HL-60 (cell line): Measurements from ENCODE around the gene MAP4K4.

Experiments used
- DNase-seq, 2 experiments: peaks; one replicate each; pipeline ENCODE4 v3.0.0-alpha.2; 2010 to 2020; ENCODE audit warnings: low read depth in 1 of 2, low spot score in 1 of 2
- H3K27ac ChIP-seq: fragments of 250-450 bp; sonication (Bioruptor Pico); replicated peaks from 2 replicates; pipeline ENCODE4 v1.5.1; 2020; ENCODE audit warnings: mild to moderate bottlenecking, moderate library complexity
- H3K27me3 ChIP-seq: fragments of 250-450 bp; sonication (Bioruptor Pico); 2 replicates; pipeline ENCODE4 v1.5.1; 2021; ENCODE audit warnings: mild to moderate bottlenecking, moderate library complexity; ENCODE audit not compliant: insufficient read depth, poor library complexity, severe bottlenecking
- H3K4me3 ChIP-seq: replicated peaks from 2 replicates; pipeline ENCODE4 v1.5.1; 2011; ENCODE audit warnings: mild to moderate bottlenecking, control low read depth, low read length; ENCODE audit not compliant: insufficient read depth
- CTCF ChIP-seq: IDR thresholded peaks from one replicate; pipeline ENCODE4 v1.5.1; 2011; ENCODE audit warnings: low read length, control low read depth, inconsistent platforms; ENCODE audit not compliant: insufficient read depth
- GABPA ChIP-seq: IDR thresholded peaks from 2 replicates; pipeline ENCODE4 v1.6.1; 2012; ENCODE audit warnings: low read depth
- POLR2AphosphoS5 ChIP-seq: IDR thresholded peaks from 2 replicates; pipeline ENCODE4 v1.6.1; 2012; ENCODE audit warnings: low read depth
- REST ChIP-seq: IDR thresholded peaks from 2 replicates; pipeline ENCODE4 v1.6.1; 2012; ENCODE audit warnings: low read depth; ENCODE audit not compliant: insufficient replicate concordance
- SPI1 ChIP-seq: IDR thresholded peaks from 2 replicates; pipeline ENCODE4 v1.6.1; 2012; ENCODE audit warnings: low read depth, mild to moderate bottlenecking, borderline replicate concordance

MAP4K4 gene

GRCh38 chr2:101742547-101742946 is 45.0 kb downstream of the MAP4K4 start:
- Histone ChIP-seq H3K27me3 (no peaks in the 10 kb centered on the region), H3K4me3 (no peak overlapping the region), H3K27ac (no peak overlapping the region)
- TF ChIP-seq REST = no peak
- TF ChIP-seq POLR2AphosphoS5 = no peak
- TF ChIP-seq GABPA = no peak
- TF ChIP-seq SPI1 = no peak
- no peak for TF ChIP-seq CTCF
- DNase-seq = no peak

GRCh38 chr2:101743288-101743687 is 45.8 kb downstream of the MAP4K4 start:
- H3K27me3 ChIP-seq = no peaks in the 10 kb centered on the region
- TF ChIP-seq POLR2AphosphoS5 = no peak
- no peak for TF ChIP-seq GABPA
- TF ChIP-seq CTCF = no peak
- TF ChIP-seq REST = no peak
- TF ChIP-seq SPI1 = no peak
- H3K4me3 ChIP-seq = no peak overlapping the region
- DNase-seq = no peak
- no peak overlapping the region for H3K27ac ChIP-seq

GRCh38 chr2:101744832-101745231 is 47.3 kb downstream of the MAP4K4 start:
- TF ChIP-seq CTCF = no peak
- no peak for TF ChIP-seq GABPA
- TF ChIP-seq POLR2AphosphoS5 = no peak
- no peak for TF ChIP-seq REST
- no peak for TF ChIP-seq SPI1
- Histone ChIP-seq H3K27me3 (no peaks in the 10 kb centered on the region), H3K4me3 (no peak overlapping the region), H3K27ac (no peak overlapping the region)
- DNase-seq = no peak
